Neural crest cell (in vitro differentiated cells): ENCODE data around the gene ARHGAP23. TPM values are rescaled to one million over a fixed set of nuclear protein-coding genes. Genes with fewer than 3 reads are reported as not detected.

ENCODE experiments used
- DNase-seq: peaks from one replicate; pipeline ENCODE4 v3.0.0; 2021; ENCODE audit warnings: low read depth, mixed read lengths, low spot score
- H3K27ac Mint-ChIP-seq: one replicate; pipeline ENCODE4 v1.8.0; 2021; ENCODE audit warnings: mild to moderate bottlenecking, mixed read lengths; ENCODE audit not compliant: unreplicated experiment
- H3K27me3 Mint-ChIP-seq: 2 replicates; pipeline ENCODE4 v1.8.0; 2021; ENCODE audit warnings: low read depth, mild to moderate bottlenecking, mixed read lengths
- H3K36me3 Mint-ChIP-seq: 2 replicates; pipeline ENCODE4 v1.8.0; 2021; ENCODE audit warnings: low read depth, mild to moderate bottlenecking, mixed read lengths
- H3K4me1 Mint-ChIP-seq: 2 replicates; pipeline ENCODE4 v1.8.0; 2021; ENCODE audit warnings: mixed read lengths
- H3K4me3 Mint-ChIP-seq: one replicate; pipeline ENCODE4 v1.8.0; 2021; ENCODE audit warnings: mild to moderate bottlenecking, mixed read lengths
- H3K9me3 Mint-ChIP-seq: 2 replicates; pipeline ENCODE4 v1.8.0; 2021; ENCODE audit warnings: mixed read lengths
- CTCF ChIP-seq: fragments of 200-600 bp; sonication (generic); conservative IDR thresholded peaks from 2 replicates; pipeline ENCODE4 v1.5.0; 2021; ENCODE audit warnings: antibody characterized with exemption, mild to moderate bottlenecking
- total RNA-seq: library from RNA; stranded (reverse); gene quantifications from 2 replicates; pipeline ENCODE4 v1.2.1, GENCODE V29; 2021

Gene ARHGAP23
- total RNA-seq, 1 donor from 2014 or later = 30.0 TPM

- DNase-seq = no peak
- Mint-ChIP-seq H3K27ac (no peak overlapping the region), H3K27me3 (peaks cover 28% of the 10 kb centered on the region), H3K9me3 (no peaks in the 10 kb centered on the region), H3K4me1 (peaks cover 53% of the 10 kb centered on the region), H3K4me3 (no peak overlapping the region), H3K36me3 (no peaks in the 10 kb centered on the region)
- TF ChIP-seq CTCF = no peak
Measured at GRCh38 chr17:38457577-38458371, 29.5 kb downstream of the ARHGAP23 start.

- no peak for TF ChIP-seq CTCF
- Mint-ChIP-seq H3K27me3 (peaks cover 21% of the 10 kb centered on the region), H3K9me3 (no peaks in the 10 kb centered on the region), H3K4me3 (no peak overlapping the region), H3K4me1 (peaks cover 47% of the 10 kb centered on the region), H3K36me3 (no peaks in the 10 kb centered on the region), H3K27ac (no peak overlapping the region)
- no peak for DNase-seq
Measured at GRCh38 chr17:38458521-38458920, 30.3 kb downstream of the ARHGAP23 start.

GRCh38 chr17:38459567-38459966 is 31.3 kb downstream of the ARHGAP23 start:
- TF ChIP-seq CTCF = no peak
- Mint-ChIP-seq H3K4me3 (no peak overlapping the region), H3K36me3 (no peaks in the 10 kb centered on the region), H3K9me3 (no peaks in the 10 kb centered on the region), H3K27ac (no peak overlapping the region), H3K27me3 (peaks cover 15% of the 10 kb centered on the region), H3K4me1 (peaks cover 54% of the 10 kb centered on the region)
- DNase-seq = no peak

GRCh38 chr17:38460082-38460715 is 31.9 kb downstream of the ARHGAP23 start:
- Mint-ChIP-seq H3K9me3 (no peaks in the 10 kb centered on the region), H3K27me3 (peaks cover 9% of the 10 kb centered on the region), H3K27ac (no peak overlapping the region), H3K4me1 (peaks cover 51% of the 10 kb centered on the region), H3K36me3 (no peaks in the 10 kb centered on the region), H3K4me3 (peak overlapping the region; percentile 66)
- TF ChIP-seq CTCF = no peak
- DNase-seq = no peak

GRCh38 chr17:38460716-38461630 is 32.7 kb downstream of the ARHGAP23 start:
- H3K27ac Mint-ChIP-seq = peak overlapping the region; percentile 68
- H3K27me3 Mint-ChIP-seq = peaks cover 7% of the 10 kb centered on the region
- no peaks in the 10 kb centered on the region for H3K9me3 Mint-ChIP-seq
- peaks cover 51% of the 10 kb centered on the region for H3K4me1 Mint-ChIP-seq
- no peak for TF ChIP-seq CTCF
- H3K36me3 Mint-ChIP-seq = no peaks in the 10 kb centered on the region
- H3K4me3 Mint-ChIP-seq = no peak overlapping the region
- no peak for DNase-seq
